ENCODE results near the gene SGIP1. TPM values are rescaled to one million over a fixed set of nuclear protein-coding genes. Genes with fewer than 3 reads are reported as not detected.

The SGIP1 gene
- total RNA-seq, 2 experiments from 2014 or later, result not detected

- no peak overlapping the region for H3K27ac Mint-ChIP-seq
- intact Hi-C loops (cut with micrococcal nuclease), result no loop called here
- no peaks in the 10 kb centered on the region for H3K4me1 Mint-ChIP-seq (ENCODE audit: low read depth)
- no peaks in the 10 kb centered on the region for H3K36me3 Mint-ChIP-seq (ENCODE audit: low read depth)
- ATAC-seq (no peak), DNase-seq (no peak)
- H3K9me3 Mint-ChIP-seq, result no peaks in the 10 kb centered on the region
- no peak overlapping the region for H3K4me3 Mint-ChIP-seq
- ChIA-PET CTCF (no interaction called here), POLR2A (no interaction called here)
- peaks cover 2% of the 10 kb centered on the region for H3K27me3 Mint-ChIP-seq
- TF ChIP-seq, protein P1, sequence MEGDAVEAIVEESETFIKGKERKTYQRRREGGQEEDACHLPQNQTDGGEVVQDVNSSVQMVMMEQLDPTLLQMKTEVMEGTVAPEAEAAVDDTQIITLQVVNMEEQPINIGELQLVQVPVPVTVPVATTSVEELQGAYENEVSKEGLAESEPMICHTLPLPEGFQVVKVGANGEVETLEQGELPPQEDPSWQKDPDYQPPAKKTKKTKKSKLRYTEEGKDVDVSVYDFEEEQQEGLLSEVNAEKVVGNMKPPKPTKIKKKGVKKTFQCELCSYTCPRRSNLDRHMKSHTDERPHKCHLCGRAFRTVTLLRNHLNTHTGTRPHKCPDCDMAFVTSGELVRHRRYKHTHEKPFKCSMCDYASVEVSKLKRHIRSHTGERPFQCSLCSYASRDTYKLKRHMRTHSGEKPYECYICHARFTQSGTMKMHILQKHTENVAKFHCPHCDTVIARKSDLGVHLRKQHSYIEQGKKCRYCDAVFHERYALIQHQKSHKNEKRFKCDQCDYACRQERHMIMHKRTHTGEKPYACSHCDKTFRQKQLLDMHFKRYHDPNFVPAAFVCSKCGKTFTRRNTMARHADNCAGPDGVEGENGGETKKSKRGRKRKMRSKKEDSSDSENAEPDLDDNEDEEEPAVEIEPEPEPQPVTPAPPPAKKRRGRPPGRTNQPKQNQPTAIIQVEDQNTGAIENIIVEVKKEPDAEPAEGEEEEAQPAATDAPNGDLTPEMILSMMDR (IDR thresholded peaks at IDR 0.05), result no peak
Measured at GRCh38 chr1:66493731-66494130, 40.2 kb upstream of the SGIP1 start.

DNA sequence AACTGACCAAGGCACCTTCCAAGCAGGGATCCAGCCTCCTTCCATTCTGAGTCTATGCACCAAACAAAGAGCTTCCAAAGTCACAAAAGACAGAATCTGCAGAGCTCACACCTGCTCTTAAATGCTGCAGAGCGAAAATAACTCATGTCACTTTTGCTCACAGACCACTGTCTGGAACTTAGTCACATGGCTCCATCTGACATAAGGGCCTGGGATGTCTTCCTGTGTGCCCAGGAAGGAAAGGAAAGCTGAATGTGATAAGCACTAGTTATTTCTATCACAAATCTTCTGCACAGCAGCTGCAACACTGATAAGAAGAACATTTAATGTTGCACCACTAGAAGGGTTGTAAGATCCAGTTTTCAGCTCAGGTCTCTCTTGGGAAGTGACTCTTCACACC lies 39.5 kb upstream of the SGIP1 start:
- Mint-ChIP-seq H3K9me3 (no peaks in the 10 kb centered on the region), H3K36me3 (ENCODE audit: low read depth) (no peaks in the 10 kb centered on the region), H3K4me3 (no peak overlapping the region), H3K27ac (no peak overlapping the region), H3K27me3 (peaks cover 4% of the 10 kb centered on the region), H3K4me1 (ENCODE audit: low read depth) (no peaks in the 10 kb centered on the region)
- ATAC-seq, result no peak
- DNase-seq, result no peak
- CTCF ChIA-PET, result interaction anchor here (3.3 kb wide), 1 partner anchor 11 kb away, joined by 21 read pairs; no protein-coding TSS in a partner anchor
- POLR2A ChIA-PET, result no interaction called here
- TF ChIP-seq, protein P1 (IDR thresholded peaks at IDR 0.05), result no peak
- intact Hi-C loops (cut with micrococcal nuclease), result no loop called here

DNA sequence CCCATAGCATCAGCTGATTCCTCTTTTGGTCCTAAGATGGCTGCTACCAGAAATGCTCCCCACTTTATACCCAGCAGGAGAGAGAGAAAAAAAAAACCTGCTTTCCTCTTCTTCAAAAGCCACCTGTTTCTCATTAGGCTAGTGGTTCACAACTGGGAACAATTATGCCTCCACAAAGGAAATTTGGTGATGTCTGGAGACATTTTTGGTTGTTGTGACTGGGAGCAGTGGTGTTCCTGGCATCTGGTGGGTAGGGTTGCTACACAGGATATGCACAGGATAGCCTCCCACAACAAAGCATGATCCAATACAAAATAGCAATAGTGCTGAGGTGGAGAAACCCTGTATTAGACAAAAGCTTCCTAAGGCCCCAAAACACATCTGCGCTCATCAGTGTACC lies 38.5 kb upstream of the SGIP1 start:
- no peak overlapping the region for H3K27ac Mint-ChIP-seq
- H3K9me3 Mint-ChIP-seq, result no peaks in the 10 kb centered on the region
- no peak overlapping the region for H3K4me3 Mint-ChIP-seq
- DNase-seq (no peak), ATAC-seq (no peak)
- H3K4me1 Mint-ChIP-seq (ENCODE audit: low read depth), result no peaks in the 10 kb centered on the region
- TF ChIP-seq, protein P1 (IDR thresholded peaks at IDR 0.05), result no peak
- no peaks in the 10 kb centered on the region for H3K36me3 Mint-ChIP-seq (ENCODE audit: low read depth)
- ChIA-PET CTCF (interaction anchor here (1.6 to 3.3 kb wide), 3 partner anchors 10 to 252 kb away, joined by 4 to 21 read pairs (median 9); no protein-coding TSS in a partner anchor), POLR2A (no interaction called here)
- intact Hi-C loops (cut with micrococcal nuclease), result no loop called here
- peaks cover 6% of the 10 kb centered on the region for H3K27me3 Mint-ChIP-seq

DNA sequence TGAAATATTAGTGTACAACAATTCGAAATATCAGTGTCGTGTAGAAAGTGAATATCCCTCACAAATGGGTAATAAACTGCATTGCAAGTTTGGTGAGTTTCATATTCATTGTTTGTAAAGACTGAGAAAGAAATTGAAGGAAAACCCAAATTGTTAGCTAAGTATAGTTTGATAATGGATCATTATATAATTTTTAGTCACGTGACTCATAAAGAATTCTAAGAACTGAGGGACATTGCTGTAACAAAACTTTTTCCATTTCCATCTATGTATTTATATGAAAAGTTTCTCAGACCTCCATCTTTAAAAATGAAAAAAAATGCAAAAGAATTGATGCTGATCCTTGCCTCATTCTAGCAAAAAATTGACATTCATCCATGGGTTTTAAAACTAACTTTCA lies 36.0 kb upstream of the SGIP1 start:
- TF ChIP-seq, protein P1 (IDR thresholded peaks at IDR 0.05), result no peak
- ChIA-PET CTCF (no interaction called here), POLR2A (no interaction called here)
- no peak overlapping the region for H3K4me3 Mint-ChIP-seq
- no peaks in the 10 kb centered on the region for H3K36me3 Mint-ChIP-seq (ENCODE audit: low read depth)
- DNase-seq (no peak), ATAC-seq (no peak)
- no peaks in the 10 kb centered on the region for H3K4me1 Mint-ChIP-seq (ENCODE audit: low read depth)
- intact Hi-C loops (cut with micrococcal nuclease), result no loop called here
- H3K27ac Mint-ChIP-seq, result no peak overlapping the region
- H3K9me3 Mint-ChIP-seq, result no peaks in the 10 kb centered on the region
- H3K27me3 Mint-ChIP-seq, result peaks cover 13% of the 10 kb centered on the region

GRCh38 chr1:66500301-66500700 lies 33.7 kb upstream of the SGIP1 start:
- DNase-seq, result no peak
- Mint-ChIP-seq H3K4me3 (no peak overlapping the region), H3K27me3 (peaks cover 13% of the 10 kb centered on the region), H3K27ac (no peak overlapping the region), H3K4me1 (ENCODE audit: low read depth) (no peaks in the 10 kb centered on the region), H3K9me3 (no peaks in the 10 kb centered on the region), H3K36me3 (ENCODE audit: low read depth) (no peaks in the 10 kb centered on the region)
- ChIA-PET POLR2A (no interaction called here), CTCF (no interaction called here)
- ATAC-seq, result no peak
- TF ChIP-seq, protein P1 (IDR thresholded peaks at IDR 0.05), result no peak
- intact Hi-C loops (cut with micrococcal nuclease), result loop anchor here (5.0 kb wide), 1 partner anchor 258 kb away; no protein-coding TSS in a partner anchor
